Natural killer cell (primary cell): ENCODE results near the gene AKAP13. TPM values are rescaled to one million over a fixed set of nuclear protein-coding genes. Genes with fewer than 3 reads are reported as not detected.

Experiments used
- ATAC-seq, 3 donors: fragments of 150-1000 bp in 2 of 3; fragments of 200-7000 bp in 1 of 3; cut with Tn5 transposase; 1 replicate in 1 of 3; 2 replicates in 2 of 3; pipeline ENCODE4 v1.10.0; 2021; ENCODE audit warnings: mild to moderate bottlenecking in 2 of 3, moderate library complexity in 2 of 3
- DNase-seq, 2 donors: peaks; one replicate each; pipeline versions ENCODE4 v3.0.0 to v3.0.0-alpha.2; 2013 to 2021; ENCODE audit warnings: mixed read lengths in 1 of 2
- H3K27ac ChIP-seq: one replicate; pipeline ENCODE4 v1.5.1; 2013; ENCODE audit warnings: mild to moderate bottlenecking, low read length
- H3K27me3 ChIP-seq: one replicate; pipeline ENCODE4 v1.6.1; 2013; ENCODE audit warnings: low read length; ENCODE audit not compliant: control insufficient read depth, insufficient read depth
- H3K36me3 ChIP-seq: one replicate; pipeline ENCODE4 v1.6.1; 2013; ENCODE audit warnings: low read length; ENCODE audit not compliant: control insufficient read depth, insufficient read depth
- H3K4me1 ChIP-seq: one replicate; pipeline ENCODE4 v1.6.1; 2013; ENCODE audit warnings: low read length; ENCODE audit not compliant: control insufficient read depth, insufficient read depth
- H3K4me3 ChIP-seq: one replicate; pipeline ENCODE4 v1.5.1; 2013; ENCODE audit warnings: low read length
- H3K9me3 ChIP-seq: one replicate; pipeline ENCODE4 v1.6.1; 2013; ENCODE audit warnings: low read length; ENCODE audit not compliant: control insufficient read depth, insufficient read depth
- H3K27ac Mint-ChIP-seq, 2 donors: one replicate each; pipeline ENCODE4 v1.8.0; 2022; ENCODE audit warnings: mild to moderate bottlenecking in 2 of 2, mixed read lengths in 2 of 2, moderate library complexity in 1 of 2
- H3K27me3 Mint-ChIP-seq, 2 donors: one replicate each; pipeline ENCODE4 v1.8.0; 2022; ENCODE audit warnings: low read depth in 2 of 2, mixed read lengths in 2 of 2
- H3K36me3 Mint-ChIP-seq: one replicate; pipeline ENCODE4 v1.8.0; 2022; ENCODE audit warnings: mixed read lengths
- H3K4me1 Mint-ChIP-seq, 2 donors: one replicate each; pipeline ENCODE4 v1.8.0; 2022; ENCODE audit warnings: mixed read lengths in 2 of 2
- H3K4me3 Mint-ChIP-seq: one replicate; pipeline ENCODE4 v1.8.0; 2022; ENCODE audit warnings: mild to moderate bottlenecking, moderate library complexity, mixed read lengths
- H3K9me3 Mint-ChIP-seq, 2 donors: one replicate each; pipeline ENCODE4 v1.8.0; 2022; ENCODE audit warnings: mixed read lengths in 2 of 2
- WGBS: methylation state at CpG from one replicate; pipeline ENCODE4 v1.1.7; 2013; ENCODE audit warnings: missing lambda C conversion rate; ENCODE audit not compliant: insufficient coverage; 5-methylcytosine and 5-hydroxymethylcytosine counted together
- intact Hi-C: fragments of 100-400 bp; cut with micrococcal nuclease; formaldehyde crosslinking; loops from one replicate; pipeline ENCODE4 v1.14.2; 2022
- total RNA-seq, 4 donors: library from RNA; stranded (reverse); fragments of 120-200 nt in 1 of 4; gene quantifications; one replicate each; pipeline versions ENCODE4 v1.2.3 to v1.2.4, GENCODE V29; 2013 to 2022
- TF ChIP-seq, protein P1 (sequence below): fragments of 200-600 bp; IDR thresholded peaks from one replicate; pipeline ENCODE4 v1.8.0; 2022; ENCODE audit warnings: antibody characterized with exemption

Gene AKAP13
- total RNA-seq, 3 donors from 2014 or later (not counting 1 experiment from before 2014, with no cell fraction given), result 573 to 661 (median 647) TPM

DNA sequence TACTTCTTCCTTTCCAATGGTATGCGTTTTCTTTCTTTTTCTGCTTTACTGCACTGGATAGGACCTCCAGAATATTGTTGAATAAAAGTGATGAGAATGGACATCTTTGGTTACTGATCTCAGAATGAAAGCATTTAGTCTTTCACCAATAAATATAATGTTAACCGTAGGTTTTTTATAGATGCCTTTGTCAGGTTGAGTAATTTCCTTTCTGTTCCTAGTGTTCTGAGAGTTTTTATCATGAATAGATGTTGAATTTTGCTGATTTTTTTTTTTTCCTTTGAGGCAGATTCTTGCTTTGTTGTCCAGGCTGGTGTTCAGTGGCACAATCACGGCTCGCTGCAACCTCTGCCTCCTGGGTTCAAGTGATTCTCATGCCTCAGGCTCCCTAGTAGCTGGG lies 255.9 kb downstream of the AKAP13 start:
- Mint-ChIP-seq H3K9me3 (no peaks in the 10 kb centered on the region), H3K4me3 (no peak overlapping the region), H3K4me1 (peaks cover 8 to 25% of the 10 kb centered on the region in 2 donors), H3K27ac (peak overlapping the region in 1 of 2 donors; percentile 7), H3K36me3 (peaks cover 7% of the 10 kb centered on the region), H3K27me3 (no peaks in the 10 kb centered on the region)
- Histone ChIP-seq H3K27ac (no peak overlapping the region), H3K27me3 (no peaks in the 10 kb centered on the region), H3K4me1 (no peaks in the 10 kb centered on the region), H3K4me3 (no peak overlapping the region), H3K9me3 (no peaks in the 10 kb centered on the region), H3K36me3 (peaks cover 10% of the 10 kb centered on the region)
- TF ChIP-seq, protein P1, sequence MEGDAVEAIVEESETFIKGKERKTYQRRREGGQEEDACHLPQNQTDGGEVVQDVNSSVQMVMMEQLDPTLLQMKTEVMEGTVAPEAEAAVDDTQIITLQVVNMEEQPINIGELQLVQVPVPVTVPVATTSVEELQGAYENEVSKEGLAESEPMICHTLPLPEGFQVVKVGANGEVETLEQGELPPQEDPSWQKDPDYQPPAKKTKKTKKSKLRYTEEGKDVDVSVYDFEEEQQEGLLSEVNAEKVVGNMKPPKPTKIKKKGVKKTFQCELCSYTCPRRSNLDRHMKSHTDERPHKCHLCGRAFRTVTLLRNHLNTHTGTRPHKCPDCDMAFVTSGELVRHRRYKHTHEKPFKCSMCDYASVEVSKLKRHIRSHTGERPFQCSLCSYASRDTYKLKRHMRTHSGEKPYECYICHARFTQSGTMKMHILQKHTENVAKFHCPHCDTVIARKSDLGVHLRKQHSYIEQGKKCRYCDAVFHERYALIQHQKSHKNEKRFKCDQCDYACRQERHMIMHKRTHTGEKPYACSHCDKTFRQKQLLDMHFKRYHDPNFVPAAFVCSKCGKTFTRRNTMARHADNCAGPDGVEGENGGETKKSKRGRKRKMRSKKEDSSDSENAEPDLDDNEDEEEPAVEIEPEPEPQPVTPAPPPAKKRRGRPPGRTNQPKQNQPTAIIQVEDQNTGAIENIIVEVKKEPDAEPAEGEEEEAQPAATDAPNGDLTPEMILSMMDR, result no peak
- intact Hi-C loops, result no loop called here
- ATAC-seq, result no peak
- 100% methylated on average over 2 of the region's 4 CpGs for WGBS
- DNase-seq, result no peak

DNA sequence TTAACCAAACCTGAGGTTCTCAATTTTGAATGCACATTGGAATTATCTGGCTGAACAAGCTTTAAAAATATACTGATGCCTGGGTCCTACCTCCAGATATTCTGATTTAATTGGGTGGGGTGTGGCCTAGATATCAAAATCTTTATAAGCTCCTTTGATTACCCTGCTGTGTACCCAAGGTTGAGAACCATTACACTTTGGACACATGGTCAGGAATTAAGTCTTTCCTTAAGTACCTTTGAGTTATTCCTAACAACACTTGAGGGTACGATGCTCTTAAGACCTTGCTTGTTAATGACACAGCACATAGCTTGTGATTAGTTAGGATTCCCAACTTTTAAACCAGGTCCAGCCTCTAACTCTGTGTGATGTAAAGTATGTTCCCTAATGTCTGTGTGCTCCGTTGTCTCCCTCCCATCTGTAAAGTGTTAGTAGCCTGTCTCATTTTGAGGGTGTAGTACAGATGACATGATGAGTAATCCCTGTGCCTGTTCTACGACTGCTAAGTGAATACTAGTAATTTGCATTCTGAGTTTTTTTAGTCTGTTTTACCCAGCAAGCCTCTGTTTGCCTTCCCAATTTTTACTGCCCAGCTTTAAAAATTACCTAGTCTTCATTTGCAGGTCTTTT lies 259.5 kb downstream of the AKAP13 start:
- Mint-ChIP-seq H3K9me3 (no peaks in the 10 kb centered on the region), H3K27me3 (no peaks in the 10 kb centered on the region), H3K4me3 (no peak overlapping the region), H3K4me1 (peaks cover 10 to 41% of the 10 kb centered on the region in 2 donors), H3K27ac (peak overlapping the region in 1 of 2 donors; percentile 18), H3K36me3 (peaks cover 17% of the 10 kb centered on the region)
- DNase-seq, result no peak
- H3K4me1 ChIP-seq, result peaks cover 4% of the 10 kb centered on the region
- TF ChIP-seq, protein P1, result no peak
- intact Hi-C loops, result no loop called here
- no peak overlapping the region for H3K27ac ChIP-seq
- WGBS, result 78% methylated on average over 3 of the region's 3 CpGs
- no peak overlapping the region for H3K4me3 ChIP-seq
- H3K27me3 ChIP-seq, result no peaks in the 10 kb centered on the region
- H3K9me3 ChIP-seq, result no peaks in the 10 kb centered on the region
- peak in 1 of 3 donors; percentile 30 for ATAC-seq
- H3K36me3 ChIP-seq, result peaks cover 13% of the 10 kb centered on the region

DNA sequence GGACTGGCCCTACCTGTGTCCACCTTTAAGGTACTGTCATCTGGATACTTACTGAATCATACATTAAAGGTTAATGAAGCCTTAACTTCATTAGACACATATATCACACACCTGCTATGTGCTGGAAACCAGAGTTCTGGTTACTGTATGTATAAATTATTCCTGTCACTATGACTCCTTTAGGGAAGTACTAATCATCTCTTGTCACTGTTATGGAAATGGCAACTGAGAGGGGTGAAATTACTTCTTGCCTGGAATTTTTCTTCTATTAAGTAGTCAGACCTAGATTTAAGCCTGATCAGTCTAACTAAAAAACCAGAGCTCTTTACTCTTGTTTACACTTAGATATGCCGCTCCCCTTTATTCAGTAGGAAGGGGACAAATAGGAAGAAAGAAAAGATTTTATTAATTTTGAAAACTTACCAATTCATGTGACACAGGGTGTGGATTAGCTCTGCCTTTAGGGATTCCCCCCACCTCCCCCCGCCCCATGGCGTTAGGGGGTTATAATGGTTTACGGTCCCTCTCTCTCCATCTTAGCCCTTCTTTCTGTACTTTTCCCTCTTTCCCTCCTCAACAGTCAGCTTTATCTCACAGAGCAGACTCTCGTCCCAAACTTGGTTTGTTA lies 261.8 kb downstream of the AKAP13 start:
- no peaks in the 10 kb centered on the region for H3K9me3 ChIP-seq
- peaks cover 13% of the 10 kb centered on the region for H3K36me3 ChIP-seq
- no peaks in the 10 kb centered on the region for H3K27me3 ChIP-seq
- WGBS, result 96% methylated on average over 4 of the region's 5 CpGs
- DNase-seq (no peak), ATAC-seq (no peak)
- Mint-ChIP-seq H3K36me3 (peaks cover 17% of the 10 kb centered on the region), H3K9me3 (peaks cover 0 to 3% of the 10 kb centered on the region in 2 donors), H3K4me1 (peaks cover 33 to 46% of the 10 kb centered on the region in 2 donors), H3K27me3 (no peaks in the 10 kb centered on the region), H3K27ac (peak overlapping the region in 1 of 2 donors; percentile 77), H3K4me3 (no peak overlapping the region)
- H3K4me3 ChIP-seq, result no peak overlapping the region
- no peak overlapping the region for H3K27ac ChIP-seq
- TF ChIP-seq, protein P1, result no peak
- intact Hi-C loops, result no loop called here
- peaks cover 22% of the 10 kb centered on the region for H3K4me1 ChIP-seq
